A673 (cell line): ENCODE measurements around the gene TMC1.

Experiments used
- EZH2 ChIP-seq: fragments of 200-600 bp; sonication (generic); IDR thresholded peaks from 2 replicates; pipeline ENCODE4 v1.6.1; 2017; ENCODE audit warnings: borderline replicate concordance, low read depth, mild to moderate bottlenecking, mixed read lengths, antibody characterized with exemption, low read length; ENCODE audit not compliant: poor library complexity, severe bottlenecking
- TF ChIP-seq, protein P1 (sequence below): fragments of 300-800, 200-600 bp; sonication (generic); conservative IDR thresholded peaks from 2 replicates; pipeline ENCODE4 v1.5.1; 2017; ENCODE audit warnings: low read depth, mild to moderate bottlenecking, antibody characterized with exemption, low read length, moderate library complexity, mixed read lengths

DNA sequence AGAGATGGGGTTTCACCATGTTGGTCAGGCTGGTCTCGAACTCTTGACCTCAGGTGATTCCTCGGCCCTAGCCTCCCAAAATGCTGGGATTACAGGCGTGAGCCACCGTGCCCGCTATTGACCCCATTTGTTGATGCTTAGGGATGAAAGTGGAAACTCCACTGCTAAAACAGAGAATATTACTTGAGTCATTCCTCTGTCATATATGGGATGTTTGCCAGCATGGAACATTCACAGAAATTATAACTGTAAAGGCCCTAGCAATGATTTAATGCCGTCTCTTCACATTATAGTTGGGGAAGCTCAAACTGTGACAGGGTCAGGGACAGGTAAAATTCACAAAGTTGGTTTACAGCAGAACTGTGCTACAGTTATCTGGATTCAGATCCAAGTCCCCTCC lies 94.5 kb downstream of the TMC1 start:
- TF ChIP-seq, protein P1, sequence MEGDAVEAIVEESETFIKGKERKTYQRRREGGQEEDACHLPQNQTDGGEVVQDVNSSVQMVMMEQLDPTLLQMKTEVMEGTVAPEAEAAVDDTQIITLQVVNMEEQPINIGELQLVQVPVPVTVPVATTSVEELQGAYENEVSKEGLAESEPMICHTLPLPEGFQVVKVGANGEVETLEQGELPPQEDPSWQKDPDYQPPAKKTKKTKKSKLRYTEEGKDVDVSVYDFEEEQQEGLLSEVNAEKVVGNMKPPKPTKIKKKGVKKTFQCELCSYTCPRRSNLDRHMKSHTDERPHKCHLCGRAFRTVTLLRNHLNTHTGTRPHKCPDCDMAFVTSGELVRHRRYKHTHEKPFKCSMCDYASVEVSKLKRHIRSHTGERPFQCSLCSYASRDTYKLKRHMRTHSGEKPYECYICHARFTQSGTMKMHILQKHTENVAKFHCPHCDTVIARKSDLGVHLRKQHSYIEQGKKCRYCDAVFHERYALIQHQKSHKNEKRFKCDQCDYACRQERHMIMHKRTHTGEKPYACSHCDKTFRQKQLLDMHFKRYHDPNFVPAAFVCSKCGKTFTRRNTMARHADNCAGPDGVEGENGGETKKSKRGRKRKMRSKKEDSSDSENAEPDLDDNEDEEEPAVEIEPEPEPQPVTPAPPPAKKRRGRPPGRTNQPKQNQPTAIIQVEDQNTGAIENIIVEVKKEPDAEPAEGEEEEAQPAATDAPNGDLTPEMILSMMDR, result no peak
- no peak for TF ChIP-seq EZH2
